Thyroid gland (tissue), 4 donors: ENCODE results near the gene MYLK3. TPM values are rescaled to one million over a fixed set of nuclear protein-coding genes. Genes with fewer than 3 reads are reported as not detected.

Source experiments
- DNase-seq, 2 donors: peaks; one replicate each; pipeline ENCODE4 v3.0.0-alpha.2; 2019
- H3K27ac ChIP-seq, 3 donors: fragments of 200-600 bp; sonication (generic); 1 replicate in 2 of 3; 2 replicates in 1 of 3; pipeline ENCODE4 v1.5.1; 2016 to 2019; ENCODE audit warnings: mild to moderate bottlenecking in 1 of 3, moderate library complexity in 1 of 3
- H3K27me3 ChIP-seq: fragments of 200-600 bp; sonication (generic); one replicate; pipeline ENCODE4 v1.5.1; 2019
- H3K36me3 ChIP-seq, 2 donors: fragments of 200-600 bp; sonication (generic); one replicate each; pipeline ENCODE4 v1.5.1; 2016 to 2019
- H3K4me1 ChIP-seq, 2 donors: fragments of 200-600 bp; sonication (generic); one replicate each; pipeline ENCODE4 v1.5.1; 2017 to 2019
- H3K4me3 ChIP-seq, 3 donors: fragments of 200-600 bp; sonication (generic); replicated peaks in 1 of 3; 1 replicate in 2 of 3; 2 replicates in 1 of 3; pipeline ENCODE4 v1.5.1; 2016; ENCODE audit warnings: mild to moderate bottlenecking in 1 of 3
- H3K9me3 ChIP-seq: fragments of 200-600 bp; sonication (generic); one replicate; pipeline ENCODE4 v1.5.1; 2017
- POLR2A ChIP-seq, 2 donors: fragments of 450-650 bp; IDR thresholded peaks; one replicate each; pipeline ENCODE4 v1.6.1; 2017; ENCODE audit warnings: antibody characterized with exemption in 2 of 2, mild to moderate bottlenecking in 2 of 2, moderate library complexity in 1 of 2
- WGBS, 2 donors: methylation state at CpG; one replicate each; pipeline ENCODE4 v1.1.5; 2017; 5-methylcytosine and 5-hydroxymethylcytosine counted together
- intact Hi-C: fragments of 100-400 bp; cut with DNase I; formaldehyde crosslinking; loops from one replicate; pipeline ENCODE4 v1.15.1; 2023
- total RNA-seq, 4 donors: library from RNA; depleted of rRNA; stranded (reverse); fragments of >200 nt; gene quantifications; one replicate each; pipeline ENCODE4 v1.2.3, GENCODE V29; 2016
- TF ChIP-seq, protein P1 (sequence below), 6 experiments: fragments of 200-600 bp in 3 of 6; fragments of 450-650 bp in 3 of 6; sonication (generic) in 3 of 6; IDR thresholded peaks; one replicate each; pipeline ENCODE4 v1.5.1; 2016 to 2019; ENCODE audit warnings: antibody characterized with exemption in 6 of 6, mild to moderate bottlenecking in 2 of 6, inconsistent platforms in 1 of 6, moderate library complexity in 1 of 6

MYLK3 gene
- total RNA-seq, 4 donors from 2014 or later: 0.10 to 0.27 (median 0.11) TPM; not detected in 1

DNA sequence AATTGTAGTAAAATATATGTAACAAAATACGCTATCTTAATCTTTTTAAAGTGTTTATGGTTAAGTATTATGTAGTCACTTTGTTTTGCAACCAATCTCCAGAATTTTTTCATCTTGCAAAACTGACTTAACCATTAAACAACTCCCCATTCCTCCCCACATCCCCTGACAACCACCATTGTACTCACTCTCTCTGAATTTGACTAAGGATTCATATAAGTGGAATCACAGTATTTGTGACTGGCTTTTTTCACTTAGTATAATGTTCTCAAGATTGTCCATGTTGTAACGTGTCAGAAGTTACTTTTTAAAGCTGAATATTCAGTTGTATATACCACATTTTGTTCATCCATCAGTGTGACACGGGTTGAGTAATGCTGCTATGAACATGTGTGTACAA, 48.1 kb downstream of the MYLK3 start:
- Histone ChIP-seq H3K9me3 (no peaks in the 10 kb centered on the region), H3K27ac (no peak overlapping the region), H3K4me3 (no peak overlapping the region), H3K27me3 (no peaks in the 10 kb centered on the region), H3K36me3 (no peaks in the 10 kb centered on the region), H3K4me1 (no peaks in the 10 kb centered on the region)
- intact Hi-C loops: no loop called here
- 93 to 98% methylated on average over 3 of the region's 3 CpGs for WGBS, 2 donors
- TF ChIP-seq POLR2A (IDR thresholded peaks at IDR 0.05): no peak
- TF ChIP-seq, protein P1, sequence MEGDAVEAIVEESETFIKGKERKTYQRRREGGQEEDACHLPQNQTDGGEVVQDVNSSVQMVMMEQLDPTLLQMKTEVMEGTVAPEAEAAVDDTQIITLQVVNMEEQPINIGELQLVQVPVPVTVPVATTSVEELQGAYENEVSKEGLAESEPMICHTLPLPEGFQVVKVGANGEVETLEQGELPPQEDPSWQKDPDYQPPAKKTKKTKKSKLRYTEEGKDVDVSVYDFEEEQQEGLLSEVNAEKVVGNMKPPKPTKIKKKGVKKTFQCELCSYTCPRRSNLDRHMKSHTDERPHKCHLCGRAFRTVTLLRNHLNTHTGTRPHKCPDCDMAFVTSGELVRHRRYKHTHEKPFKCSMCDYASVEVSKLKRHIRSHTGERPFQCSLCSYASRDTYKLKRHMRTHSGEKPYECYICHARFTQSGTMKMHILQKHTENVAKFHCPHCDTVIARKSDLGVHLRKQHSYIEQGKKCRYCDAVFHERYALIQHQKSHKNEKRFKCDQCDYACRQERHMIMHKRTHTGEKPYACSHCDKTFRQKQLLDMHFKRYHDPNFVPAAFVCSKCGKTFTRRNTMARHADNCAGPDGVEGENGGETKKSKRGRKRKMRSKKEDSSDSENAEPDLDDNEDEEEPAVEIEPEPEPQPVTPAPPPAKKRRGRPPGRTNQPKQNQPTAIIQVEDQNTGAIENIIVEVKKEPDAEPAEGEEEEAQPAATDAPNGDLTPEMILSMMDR (IDR thresholded peaks at IDR 0.05): no peak
- DNase-seq: no peak

DNA sequence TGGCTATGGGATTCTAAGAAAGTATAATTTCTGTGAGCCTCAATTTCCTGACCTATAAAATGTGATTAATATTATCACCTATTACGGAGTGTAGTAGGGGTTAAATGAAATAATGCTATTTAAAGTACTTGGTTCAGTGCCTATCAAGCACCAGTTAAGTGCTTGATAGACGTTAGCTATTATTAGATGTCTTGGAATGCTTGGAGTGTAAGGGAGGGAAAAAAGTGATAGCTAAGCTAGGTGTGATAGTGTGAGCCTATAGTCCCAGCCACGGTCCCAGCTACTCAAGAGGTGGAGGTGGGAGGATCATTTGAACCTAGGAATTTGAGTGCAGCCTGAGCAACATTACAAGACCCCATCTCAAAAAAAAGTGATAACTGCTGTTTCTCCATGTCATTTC, 51.2 kb downstream of the MYLK3 start:
- no peak for DNase-seq
- WGBS, 2 donors: 58 to 68% methylated on average over 3 of the region's 3 CpGs
- H3K27ac ChIP-seq: no peak overlapping the region
- no peaks in the 10 kb centered on the region for H3K27me3 ChIP-seq
- H3K36me3 ChIP-seq: no peaks in the 10 kb centered on the region
- no peaks in the 10 kb centered on the region for H3K4me1 ChIP-seq
- TF ChIP-seq POLR2A (IDR thresholded peaks at IDR 0.05): no peak
- TF ChIP-seq, protein P1 (IDR thresholded peaks at IDR 0.05): no peak
- intact Hi-C loops: no loop called here
- no peaks in the 10 kb centered on the region for H3K9me3 ChIP-seq
- no peak overlapping the region for H3K4me3 ChIP-seq

DNA sequence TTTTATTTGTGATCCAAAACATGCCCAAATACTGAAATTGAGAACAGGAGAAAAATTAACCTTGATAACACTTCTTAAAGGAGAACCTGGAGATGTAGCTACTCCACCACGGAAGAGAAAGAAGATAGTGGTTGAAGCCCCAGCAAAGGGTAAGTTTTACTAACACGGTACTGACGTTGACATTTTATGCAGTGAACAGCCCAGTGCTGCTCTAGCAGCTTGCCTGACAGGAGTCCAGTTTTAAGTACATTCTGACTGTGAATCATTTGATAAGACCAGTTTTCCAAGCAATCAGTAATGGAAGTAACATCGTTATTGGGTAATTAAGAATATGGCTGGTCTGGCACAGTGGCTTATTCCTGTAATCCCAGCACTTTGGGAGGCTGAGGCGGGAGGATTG, 52.2 kb downstream of the MYLK3 start:
- Histone ChIP-seq H3K9me3 (no peaks in the 10 kb centered on the region), H3K36me3 (no peaks in the 10 kb centered on the region), H3K4me3 (no peak overlapping the region), H3K27me3 (no peaks in the 10 kb centered on the region), H3K27ac (no peak overlapping the region), H3K4me1 (no peaks in the 10 kb centered on the region)
- no peak for DNase-seq
- intact Hi-C loops: no loop called here
- no peak for TF ChIP-seq POLR2A (IDR thresholded peaks at IDR 0.05)
- WGBS, 2 donors: 94 to 97% methylated on average over 5 of the region's 5 CpGs

DNA sequence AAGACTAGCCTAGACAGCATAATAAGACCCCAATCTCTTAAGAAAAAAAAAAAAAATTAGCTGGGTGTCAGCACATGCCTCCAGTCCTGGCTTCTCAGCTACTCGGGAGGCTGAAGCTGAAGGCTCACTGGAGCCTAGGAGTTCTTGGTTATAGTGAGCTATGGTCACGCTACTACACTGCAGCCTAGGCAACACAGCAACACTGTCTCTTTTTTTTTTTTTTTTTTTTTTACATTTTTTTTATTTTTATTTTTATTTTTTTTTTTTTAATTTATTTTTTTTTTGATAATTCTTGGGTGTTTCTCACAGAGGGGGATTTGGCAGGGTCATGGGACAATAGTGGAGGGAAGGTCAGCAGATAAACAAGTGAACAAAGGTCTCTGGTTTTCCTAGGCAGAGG, 54.5 kb downstream of the MYLK3 start:
- intact Hi-C loops: no loop called here
- H3K36me3 ChIP-seq: no peaks in the 10 kb centered on the region
- no peak overlapping the region for H3K4me3 ChIP-seq
- H3K27ac ChIP-seq: no peak overlapping the region
- peaks cover 6 to 10% of the 10 kb centered on the region in 2 donors for H3K4me1 ChIP-seq
- no peaks in the 10 kb centered on the region for H3K27me3 ChIP-seq
- TF ChIP-seq, protein P1 (IDR thresholded peaks at IDR 0.05): no peak
- TF ChIP-seq POLR2A (IDR thresholded peaks at IDR 0.05): no peak
- H3K9me3 ChIP-seq: no peaks in the 10 kb centered on the region
- WGBS, 2 donors: 97 to 98% methylated on average over 2 of the region's 2 CpGs
- DNase-seq: no peak

DNA sequence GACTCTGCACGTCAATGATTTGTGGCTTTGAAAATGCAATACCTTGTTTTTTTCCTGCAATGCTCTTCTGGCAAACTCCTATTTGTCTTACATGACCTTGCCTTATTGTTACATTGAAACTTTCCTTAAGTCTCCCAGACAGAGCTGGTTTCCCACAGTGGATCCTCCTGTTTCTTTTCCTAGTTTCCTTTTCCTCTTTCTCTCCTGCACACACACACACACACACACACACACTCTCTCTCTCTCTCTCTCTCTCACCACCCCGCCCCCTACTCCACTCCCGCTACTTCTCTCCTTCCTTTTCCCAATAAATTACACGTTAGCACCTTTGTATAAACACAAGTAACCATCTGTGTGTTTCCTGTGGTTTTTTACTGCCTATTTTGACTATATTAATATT, 56.4 kb downstream of the MYLK3 start:
- no peak for TF ChIP-seq POLR2A (IDR thresholded peaks at IDR 0.05)
- TF ChIP-seq, protein P1 (IDR thresholded peaks at IDR 0.05): no peak
- peaks cover 20 to 22% of the 10 kb centered on the region in 2 donors for H3K4me1 ChIP-seq
- H3K4me3 ChIP-seq: no peak overlapping the region
- no peaks in the 10 kb centered on the region for H3K27me3 ChIP-seq
- H3K9me3 ChIP-seq: no peaks in the 10 kb centered on the region
- DNase-seq: no peak
- WGBS, 2 donors: 80 to 83% methylated on average over 4 of the region's 4 CpGs
- no peaks in the 10 kb centered on the region for H3K36me3 ChIP-seq
- intact Hi-C loops: no loop called here
- H3K27ac ChIP-seq: no peak overlapping the region
